ENCODE data around the gene ILKAP.

The ILKAP gene

GRCh38 chr2:238121511-238122286, 81.8 kb downstream of the ILKAP start:
- DNase-seq = no peak

GRCh38 chr2:238120463-238121298, 82.8 kb downstream of the ILKAP start:
- DNase-seq = no peak
